Mesothelial cell of epicardium (in vitro differentiated cells): ENCODE data around the gene WNK2. TPM values are rescaled to one million over a fixed set of nuclear protein-coding genes. Genes with fewer than 3 reads are reported as not detected.
A peak's percentile ranks its signal among the peaks of the same experiment; 100 is the strongest.

ENCODE experiments used
- DNase-seq, 2 experiments: peaks; one replicate each; pipeline ENCODE4 v3.0.0; 2021; ENCODE audit warnings: low spot score in 2 of 2; ENCODE audit not compliant: unreplicated experiment in 2 of 2
- H3K27ac Mint-ChIP-seq: 2 replicates; pipeline ENCODE4 v1.8.0; 2021; ENCODE audit warnings: mixed read lengths
- H3K27me3 Mint-ChIP-seq: 2 replicates; pipeline ENCODE4 v1.8.0; 2021; ENCODE audit warnings: low read depth, mixed read lengths
- H3K36me3 Mint-ChIP-seq: 2 replicates; pipeline ENCODE4 v1.8.0; 2021; ENCODE audit warnings: mixed read lengths
- H3K4me1 Mint-ChIP-seq: 2 replicates; pipeline ENCODE4 v1.8.0; 2021; ENCODE audit warnings: mixed read lengths
- H3K4me3 Mint-ChIP-seq: 2 replicates; pipeline ENCODE4 v1.8.0; 2021; ENCODE audit warnings: mild to moderate bottlenecking, moderate library complexity, mixed read lengths
- H3K9me3 Mint-ChIP-seq: 2 replicates; pipeline ENCODE4 v1.8.0; 2021; ENCODE audit warnings: mixed read lengths
- total RNA-seq: library from RNA; stranded (reverse); gene quantifications from 3 replicates; pipeline ENCODE4 v1.2.1, GENCODE V29; 2021
- TF ChIP-seq, protein P1 (sequence below): fragments of 200-600 bp; sonication (generic); IDR thresholded peaks from one replicate; pipeline ENCODE4 v1.5.0; 2021; ENCODE audit warnings: antibody characterized with exemption; ENCODE audit not compliant: unreplicated experiment

Gene WNK2
- total RNA-seq, 1 donor from 2014 or later = 66.0 TPM

DNA sequence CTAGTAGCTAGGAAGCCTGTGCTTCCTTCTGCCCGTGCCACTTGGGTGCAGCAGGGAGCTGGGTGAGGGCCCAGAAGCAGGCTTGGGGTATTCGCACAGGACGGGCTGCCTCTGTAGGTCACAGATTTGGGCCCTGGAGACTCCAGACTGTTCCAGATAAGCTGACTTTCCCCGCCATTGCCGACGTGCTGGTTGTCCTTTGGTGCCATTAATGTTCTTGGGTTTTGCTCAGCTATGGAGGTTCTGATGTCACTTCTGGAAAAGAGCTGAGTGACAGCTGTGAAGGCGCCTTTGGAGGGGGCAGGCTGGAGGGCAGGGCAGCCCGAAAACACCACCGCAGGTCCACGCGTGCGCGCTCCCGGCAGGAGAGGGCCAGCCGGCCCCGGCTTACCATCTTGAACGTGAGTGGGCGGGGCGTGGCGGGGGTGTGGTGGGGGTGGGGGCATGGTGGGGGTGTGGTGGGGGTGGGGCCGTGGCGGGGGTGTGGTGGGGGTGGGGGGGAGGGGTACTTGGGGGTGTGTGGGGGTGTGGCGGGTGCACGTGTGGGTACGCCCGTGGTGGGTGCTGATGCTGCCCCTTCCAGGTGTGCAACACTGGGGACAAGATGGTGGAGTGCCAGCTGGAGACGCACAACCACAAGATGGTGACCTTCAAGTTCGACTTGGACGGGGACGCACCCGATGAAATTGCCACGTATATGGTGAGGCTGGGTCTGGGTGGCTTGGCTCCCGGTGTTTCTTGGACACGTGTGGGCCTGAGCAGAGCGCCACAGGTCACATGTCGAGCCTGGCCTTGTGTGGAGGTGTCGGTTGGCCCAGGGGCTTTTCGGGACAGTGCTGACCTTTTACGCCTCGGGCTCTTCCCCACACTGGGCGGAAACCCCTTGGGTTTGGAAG, 79.6 kb downstream of the WNK2 start:
- no peak for DNase-seq
- H3K4me1 Mint-ChIP-seq = no peaks in the 10 kb centered on the region
- H3K27me3 Mint-ChIP-seq = no peaks in the 10 kb centered on the region
- no peaks in the 10 kb centered on the region for H3K9me3 Mint-ChIP-seq
- no peak overlapping the region for H3K27ac Mint-ChIP-seq
- H3K36me3 Mint-ChIP-seq = peaks cover 3% of the 10 kb centered on the region
- H3K4me3 Mint-ChIP-seq = no peak overlapping the region
- TF ChIP-seq, protein P1, sequence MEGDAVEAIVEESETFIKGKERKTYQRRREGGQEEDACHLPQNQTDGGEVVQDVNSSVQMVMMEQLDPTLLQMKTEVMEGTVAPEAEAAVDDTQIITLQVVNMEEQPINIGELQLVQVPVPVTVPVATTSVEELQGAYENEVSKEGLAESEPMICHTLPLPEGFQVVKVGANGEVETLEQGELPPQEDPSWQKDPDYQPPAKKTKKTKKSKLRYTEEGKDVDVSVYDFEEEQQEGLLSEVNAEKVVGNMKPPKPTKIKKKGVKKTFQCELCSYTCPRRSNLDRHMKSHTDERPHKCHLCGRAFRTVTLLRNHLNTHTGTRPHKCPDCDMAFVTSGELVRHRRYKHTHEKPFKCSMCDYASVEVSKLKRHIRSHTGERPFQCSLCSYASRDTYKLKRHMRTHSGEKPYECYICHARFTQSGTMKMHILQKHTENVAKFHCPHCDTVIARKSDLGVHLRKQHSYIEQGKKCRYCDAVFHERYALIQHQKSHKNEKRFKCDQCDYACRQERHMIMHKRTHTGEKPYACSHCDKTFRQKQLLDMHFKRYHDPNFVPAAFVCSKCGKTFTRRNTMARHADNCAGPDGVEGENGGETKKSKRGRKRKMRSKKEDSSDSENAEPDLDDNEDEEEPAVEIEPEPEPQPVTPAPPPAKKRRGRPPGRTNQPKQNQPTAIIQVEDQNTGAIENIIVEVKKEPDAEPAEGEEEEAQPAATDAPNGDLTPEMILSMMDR = no peak

DNA sequence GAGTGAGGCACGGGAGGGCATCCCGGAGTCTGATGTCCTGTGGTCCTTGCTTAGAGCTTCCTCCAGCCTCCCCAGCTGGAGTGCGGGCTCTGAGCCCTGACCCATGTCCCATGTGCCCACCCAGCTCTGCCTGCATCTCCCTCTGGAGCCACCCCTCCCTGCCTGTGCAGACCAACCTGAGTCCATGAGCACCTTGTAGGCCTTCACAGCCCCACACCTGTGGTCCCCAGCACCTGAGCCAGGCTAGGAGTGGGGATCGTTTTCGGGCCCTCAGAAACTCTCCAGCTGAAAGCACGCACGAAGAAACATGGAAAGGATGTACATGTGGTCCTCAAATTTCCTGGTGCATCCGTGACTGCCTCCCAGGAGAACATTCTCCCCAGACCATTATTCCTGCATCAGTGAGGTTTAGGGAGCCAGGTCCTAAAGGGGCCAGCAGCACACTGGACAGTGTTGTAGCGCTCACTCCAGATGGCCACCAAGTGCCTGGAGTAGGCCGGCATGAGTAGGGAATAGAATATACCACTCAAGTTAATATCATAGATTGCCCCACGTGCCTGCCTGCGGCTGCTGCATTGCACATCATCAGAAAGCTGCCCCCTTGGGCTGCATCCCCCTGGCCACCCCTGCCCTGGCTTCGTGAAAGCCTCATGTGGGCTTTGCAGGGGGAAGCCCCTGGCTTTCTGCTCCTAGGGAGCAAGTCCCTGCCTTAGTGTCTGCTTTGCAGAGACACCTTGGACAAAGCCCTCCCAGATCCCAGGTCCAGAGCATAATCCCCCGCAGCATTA, 80.6 kb downstream of the WNK2 start:
- TF ChIP-seq, protein P1 = no peak
- Mint-ChIP-seq H3K4me1 (no peaks in the 10 kb centered on the region), H3K27me3 (no peaks in the 10 kb centered on the region), H3K4me3 (no peak overlapping the region), H3K9me3 (no peaks in the 10 kb centered on the region), H3K27ac (no peak overlapping the region), H3K36me3 (peaks cover 3% of the 10 kb centered on the region)
- DNase-seq = peak in 1 of 2 experiments; percentile 32

DNA sequence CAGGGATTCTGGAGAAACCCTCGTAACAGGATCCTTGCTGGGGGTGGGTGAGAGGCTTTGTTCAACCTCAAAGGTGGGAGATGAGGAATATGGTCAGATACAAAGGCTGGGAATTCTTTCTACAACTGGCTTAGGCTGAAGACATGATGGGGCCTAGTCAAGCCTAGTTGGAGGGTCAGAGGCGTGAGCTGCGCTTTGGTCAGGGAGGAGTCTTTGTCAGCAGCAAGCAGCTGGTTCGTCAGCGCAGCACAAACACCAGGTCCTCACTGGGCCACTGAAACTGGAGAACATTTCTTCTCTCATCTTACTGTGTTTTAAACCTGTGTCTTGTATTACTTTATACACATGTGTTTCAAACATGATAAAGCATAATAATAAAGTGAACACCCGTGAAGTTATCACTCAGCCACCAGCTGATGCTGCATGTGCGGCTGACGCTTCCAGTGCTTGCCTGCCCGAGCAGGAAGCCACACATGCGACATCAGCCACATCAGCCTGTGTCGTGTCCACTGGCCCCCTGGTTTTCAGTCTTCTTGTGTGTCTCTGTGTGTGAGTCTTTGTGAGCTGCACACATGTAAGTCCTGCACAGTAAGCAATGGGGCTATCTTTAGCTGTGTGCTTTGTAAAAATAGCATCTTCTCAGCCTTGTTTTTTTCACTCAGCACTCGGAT, 81.5 kb downstream of the WNK2 start:
- Mint-ChIP-seq H3K27ac (no peak overlapping the region), H3K4me1 (no peaks in the 10 kb centered on the region), H3K36me3 (peaks cover 10% of the 10 kb centered on the region), H3K9me3 (no peaks in the 10 kb centered on the region), H3K4me3 (no peak overlapping the region), H3K27me3 (no peaks in the 10 kb centered on the region)
- no peak for DNase-seq
- TF ChIP-seq, protein P1 = no peak

DNA sequence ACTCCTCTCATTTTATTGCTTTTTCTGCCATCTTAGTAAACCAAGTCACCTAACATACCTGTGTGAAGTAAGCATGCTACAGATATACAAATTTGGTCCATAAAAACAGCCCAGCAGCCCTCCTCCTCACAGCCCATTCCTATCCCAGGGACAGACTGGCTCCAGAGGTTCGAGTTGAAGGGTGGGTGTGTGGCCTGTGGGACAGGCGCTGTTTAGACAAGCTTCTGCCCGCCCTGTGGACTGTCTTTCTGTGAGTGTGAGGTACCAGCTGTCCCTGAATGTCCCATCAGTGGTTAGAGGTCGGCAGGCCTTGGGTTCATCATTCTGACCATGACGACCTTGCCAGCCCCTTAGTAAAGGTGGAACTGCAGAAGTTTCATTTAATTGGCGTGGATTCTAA, 82.0 kb downstream of the WNK2 start:
- TF ChIP-seq, protein P1 = no peak
- H3K4me1 Mint-ChIP-seq = no peaks in the 10 kb centered on the region
- H3K27ac Mint-ChIP-seq = no peak overlapping the region
- H3K4me3 Mint-ChIP-seq = no peak overlapping the region
- no peaks in the 10 kb centered on the region for H3K27me3 Mint-ChIP-seq
- H3K36me3 Mint-ChIP-seq = peaks cover 15% of the 10 kb centered on the region
- no peak for DNase-seq
- peaks cover 4% of the 10 kb centered on the region for H3K9me3 Mint-ChIP-seq

DNA sequence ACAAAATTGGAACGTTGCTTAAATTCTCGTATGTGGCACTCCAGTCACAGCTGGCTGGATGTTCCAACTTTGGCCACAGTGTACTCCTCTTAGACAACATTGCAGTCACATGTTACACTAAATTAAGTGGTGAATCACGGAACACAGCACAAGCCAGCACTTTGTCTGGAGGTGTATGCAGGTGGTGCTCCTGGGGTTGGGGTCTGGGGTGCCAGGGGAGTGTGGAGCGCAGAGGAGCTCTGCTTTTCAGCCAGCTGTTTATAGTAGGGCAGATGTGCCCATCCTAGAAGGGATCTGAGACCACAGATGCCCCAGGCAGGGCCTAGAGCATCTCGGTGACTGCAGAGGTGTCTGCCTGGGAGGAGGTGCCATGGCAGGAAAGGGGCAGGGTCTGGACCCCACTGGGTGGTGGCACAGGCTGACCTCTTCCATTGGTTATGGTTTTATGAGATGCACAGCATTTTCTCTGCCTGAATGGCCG, 82.6 kb downstream of the WNK2 start:
- H3K36me3 Mint-ChIP-seq = peaks cover 21% of the 10 kb centered on the region
- H3K27ac Mint-ChIP-seq = no peak overlapping the region
- H3K27me3 Mint-ChIP-seq = no peaks in the 10 kb centered on the region
- TF ChIP-seq, protein P1 = no peak
- no peak for DNase-seq
- no peak overlapping the region for H3K4me3 Mint-ChIP-seq
- H3K4me1 Mint-ChIP-seq = no peaks in the 10 kb centered on the region
- H3K9me3 Mint-ChIP-seq = peaks cover 10% of the 10 kb centered on the region
